SH-SY5Y (cell line): ENCODE results near the gene OLAH.

Experiments used
- GATA2 ChIP-seq: IDR thresholded peaks from 2 replicates; pipeline ENCODE4 v1.6.1; 2011; ENCODE audit warnings: mild to moderate bottlenecking, low read depth, low read length
- GATA3 ChIP-seq: IDR thresholded peaks from 2 replicates; pipeline ENCODE4 v1.6.1; 2011; ENCODE audit warnings: low read depth, mild to moderate bottlenecking, low read length, moderate library complexity

The OLAH gene

DNA sequence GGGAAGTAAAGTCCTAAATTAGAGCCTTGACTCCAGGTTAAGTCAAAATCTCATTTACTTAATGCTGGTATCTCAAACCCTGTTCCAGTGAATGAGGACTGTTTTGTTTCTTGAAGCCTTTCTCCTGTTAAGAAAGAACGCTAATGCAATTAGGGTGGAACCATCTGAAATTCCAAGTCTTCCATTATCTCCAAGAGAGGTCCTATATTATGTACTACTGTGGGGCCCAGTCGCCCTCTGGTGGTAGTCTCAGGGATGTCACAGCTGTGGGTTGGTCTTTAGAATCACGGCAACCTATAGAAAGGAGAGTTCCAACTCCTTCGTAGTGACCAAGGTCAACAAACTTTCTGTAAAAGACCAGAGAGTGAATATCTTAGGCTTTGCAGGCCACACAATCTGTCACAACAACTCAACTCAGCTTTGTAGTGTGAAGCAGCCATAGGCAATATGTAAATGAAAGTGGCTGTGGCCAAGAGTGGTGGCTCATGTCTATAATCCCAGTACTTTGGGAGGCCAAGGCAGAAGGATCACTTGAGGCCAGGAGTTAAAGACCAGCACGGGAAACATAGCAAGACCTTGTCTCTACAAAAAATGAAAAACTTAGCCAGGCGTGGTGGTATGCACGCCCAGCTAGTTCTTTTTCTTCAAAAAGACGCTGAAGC is 62.7 kb downstream of the OLAH start:
- TF ChIP-seq GATA3 (no peak), GATA2 (no peak)

- no peak for TF ChIP-seq GATA3
- no peak for TF ChIP-seq GATA2
Measured at GRCh38 chr10:15112657-15113056, 68.9 kb downstream of the OLAH start.

DNA sequence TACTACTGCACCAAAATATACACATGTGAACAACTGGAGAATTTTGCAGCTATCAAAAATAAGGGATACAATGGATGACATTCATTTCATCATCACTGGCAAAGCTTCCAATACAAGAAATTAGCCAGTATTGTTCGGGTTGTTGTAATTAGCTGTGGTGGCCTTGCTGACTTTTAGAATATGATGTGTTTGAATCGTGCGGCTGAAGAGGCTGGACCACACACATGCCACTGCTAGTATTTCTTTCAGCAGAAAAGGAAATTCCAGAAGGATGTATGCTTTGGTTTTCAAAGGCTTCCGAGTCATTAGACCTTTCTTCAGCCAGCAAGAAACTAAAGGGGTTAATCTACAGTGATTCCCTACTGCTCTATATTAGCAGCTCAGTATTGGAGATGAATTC is 70.0 kb downstream of the OLAH start:
- TF ChIP-seq GATA3 = no peak
- no peak for TF ChIP-seq GATA2

DNA sequence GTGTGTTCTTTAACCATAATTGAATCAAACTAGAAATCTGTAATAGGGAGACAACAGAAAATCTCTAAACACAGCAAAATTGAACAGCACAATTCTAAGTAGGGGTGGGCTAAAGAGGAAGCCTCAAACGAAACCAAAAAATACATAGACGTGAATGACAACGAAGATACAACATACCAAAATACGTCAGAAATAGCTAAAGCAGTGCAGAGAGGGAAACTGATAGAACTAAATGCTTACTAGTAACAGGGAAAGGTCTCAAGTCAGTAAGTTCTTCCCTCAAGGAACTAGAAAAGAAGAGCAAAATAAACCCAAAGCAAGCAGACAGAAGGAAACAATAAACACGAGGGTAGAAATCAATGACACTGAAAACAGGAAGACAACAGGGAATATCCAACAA is 72.5 kb downstream of the OLAH start:
- no peak for TF ChIP-seq GATA2
- TF ChIP-seq GATA3 = no peak

DNA sequence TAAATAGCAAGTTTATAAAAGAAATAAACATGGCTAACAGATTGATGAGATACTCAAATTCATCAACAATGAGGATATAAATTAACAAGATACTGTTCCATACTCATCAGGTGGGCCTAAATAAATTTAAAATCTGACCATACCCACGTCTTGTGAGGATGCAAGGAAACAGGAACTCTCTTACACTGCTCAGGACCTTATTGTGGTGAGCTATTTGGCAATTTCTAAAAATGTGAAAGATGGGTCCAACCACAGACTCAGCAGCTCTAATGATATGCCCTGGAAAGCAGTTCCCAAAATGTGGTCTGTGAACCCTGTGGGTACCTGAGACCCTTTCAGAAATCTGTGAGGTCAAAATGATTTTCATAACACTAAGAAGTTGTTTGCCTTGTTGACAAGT is 74.9 kb downstream of the OLAH start:
- TF ChIP-seq GATA3 = no peak
- TF ChIP-seq GATA2 = no peak

DNA sequence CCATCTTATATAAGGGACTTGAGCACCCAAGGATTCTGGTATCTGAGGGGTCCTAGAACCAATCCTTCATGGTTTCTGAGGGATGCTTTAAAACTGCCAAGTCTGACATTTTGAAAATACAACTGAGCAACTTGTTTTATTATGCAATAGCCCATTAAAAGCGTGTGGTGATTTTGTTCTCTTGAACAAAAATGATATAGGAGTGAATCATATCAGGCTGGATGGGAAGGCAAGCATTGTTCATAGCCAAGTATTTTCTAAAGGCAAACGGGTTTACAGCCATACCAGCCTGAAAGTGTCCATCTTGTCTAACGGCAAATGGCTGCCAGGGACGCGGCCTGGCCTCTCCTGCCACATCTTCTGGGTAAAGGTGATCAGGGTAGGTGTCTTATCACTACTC is 76.8 kb downstream of the OLAH start:
- TF ChIP-seq GATA2 = no peak
- TF ChIP-seq GATA3 = no peak

DNA sequence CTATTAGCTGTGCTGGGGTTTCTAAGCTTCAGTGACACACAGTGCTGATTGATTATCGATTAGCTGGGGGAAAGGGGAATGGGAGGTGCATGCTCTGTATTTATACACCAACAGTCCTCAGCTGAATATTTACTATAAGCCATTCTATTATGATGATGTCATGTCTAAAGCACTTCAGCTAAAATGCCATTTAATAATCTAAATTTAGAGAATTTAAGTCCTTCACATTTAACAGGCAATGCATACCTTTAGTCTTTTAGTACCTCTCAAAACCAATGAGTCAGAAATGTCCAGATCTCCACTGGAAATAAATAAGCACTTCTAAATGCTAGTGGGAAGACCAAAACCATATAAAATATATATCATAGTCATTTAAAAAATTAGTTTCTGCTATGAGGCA is 78.0 kb downstream of the OLAH start:
- TF ChIP-seq GATA2 (no peak), GATA3 (no peak)

DNA sequence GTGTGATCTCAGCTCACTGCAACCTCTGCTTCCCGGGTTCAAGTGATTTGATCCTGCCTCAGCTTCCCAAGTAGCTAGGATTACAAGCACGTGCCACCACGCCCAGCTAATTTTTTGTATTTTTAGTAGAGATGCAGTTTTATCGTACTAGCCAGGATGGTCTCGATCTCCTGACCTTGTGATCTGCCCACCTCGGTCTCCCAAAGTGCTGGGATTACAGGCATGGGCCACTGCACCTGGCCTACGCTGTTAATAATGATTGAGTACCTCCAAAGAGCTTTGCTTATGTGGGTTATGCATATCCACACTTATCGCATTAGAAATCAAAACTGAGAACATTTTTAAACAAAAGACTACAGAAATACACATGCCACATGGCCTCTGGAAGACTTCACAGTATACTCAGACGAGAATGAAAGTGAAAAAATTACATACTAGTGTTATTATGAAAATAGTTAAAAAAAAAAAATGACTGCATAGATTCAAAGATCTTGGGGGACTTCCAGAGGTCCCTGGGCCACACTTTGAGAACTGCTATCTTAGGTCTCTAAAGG is 78.8 kb downstream of the OLAH start:
- no peak for TF ChIP-seq GATA3
- no peak for TF ChIP-seq GATA2
